Chondrocyte (in vitro differentiated cells): Measurements from ENCODE around the gene TMEM256. TPM values are rescaled to one million over a fixed set of nuclear protein-coding genes. Genes with fewer than 3 reads are reported as not detected.
A peak's percentile ranks its signal among the peaks of the same experiment; 100 is the strongest.

Source experiments
- DNase-seq: peaks from one replicate; pipeline ENCODE4 v3.0.0; 2021; ENCODE audit warnings: mixed read lengths, low spot score
- H3K27ac Mint-ChIP-seq: one replicate; pipeline ENCODE4 v1.8.0; 2021; ENCODE audit warnings: mild to moderate bottlenecking, moderate library complexity, mixed read lengths; ENCODE audit not compliant: unreplicated experiment
- H3K27me3 Mint-ChIP-seq: 2 replicates; pipeline ENCODE4 v1.8.0; 2021; ENCODE audit warnings: low read depth, mixed read lengths
- H3K36me3 Mint-ChIP-seq: 2 replicates; pipeline ENCODE4 v1.8.0; 2021; ENCODE audit warnings: low read depth, mixed read lengths
- H3K4me1 Mint-ChIP-seq: 2 replicates; pipeline ENCODE4 v1.8.0; 2021; ENCODE audit warnings: low read depth, mild to moderate bottlenecking, mixed read lengths
- H3K4me3 Mint-ChIP-seq: one replicate; pipeline ENCODE4 v1.8.0; 2021; ENCODE audit warnings: mild to moderate bottlenecking, moderate library complexity, mixed read lengths; ENCODE audit not compliant: unreplicated experiment
- H3K9me3 Mint-ChIP-seq: 2 replicates; pipeline ENCODE4 v1.8.0; 2021; ENCODE audit warnings: low read depth, mixed read lengths
- CTCF ChIP-seq: fragments of 200-600 bp; sonication (generic); IDR thresholded peaks from 2 replicates; pipeline ENCODE4 v1.5.0; 2021; ENCODE audit warnings: antibody characterized with exemption, mild to moderate bottlenecking, moderate library complexity
- total RNA-seq: library from RNA; stranded (reverse); gene quantifications from 3 replicates; pipeline ENCODE4 v1.2.1, GENCODE V29; 2021

TMEM256 gene
- total RNA-seq, 1 donor from 2014 or later = 34.3 TPM

- H3K27ac Mint-ChIP-seq = no peak overlapping the region
- H3K4me3 Mint-ChIP-seq = no peak overlapping the region
- H3K9me3 Mint-ChIP-seq = no peaks in the 10 kb centered on the region
- no peak for DNase-seq
- peaks cover 2% of the 10 kb centered on the region for H3K36me3 Mint-ChIP-seq
- no peaks in the 10 kb centered on the region for H3K4me1 Mint-ChIP-seq
- TF ChIP-seq CTCF = no peak
- no peaks in the 10 kb centered on the region for H3K27me3 Mint-ChIP-seq
Observed at GRCh38 chr17:7363311-7363710, 40.6 kb downstream of the TMEM256 start.

GRCh38 chr17:7361906-7362305, 42.0 kb downstream of the TMEM256 start:
- Mint-ChIP-seq H3K4me3 (no peak overlapping the region), H3K9me3 (no peaks in the 10 kb centered on the region), H3K27ac (no peak overlapping the region), H3K36me3 (no peaks in the 10 kb centered on the region), H3K27me3 (no peaks in the 10 kb centered on the region), H3K4me1 (no peaks in the 10 kb centered on the region)
- no peak for TF ChIP-seq CTCF
- no peak for DNase-seq

- TF ChIP-seq CTCF = no peak
- DNase-seq = no peak
- Mint-ChIP-seq H3K4me3 (no peak overlapping the region), H3K9me3 (no peaks in the 10 kb centered on the region), H3K4me1 (peaks cover 30% of the 10 kb centered on the region), H3K27ac (no peak overlapping the region), H3K27me3 (no peaks in the 10 kb centered on the region), H3K36me3 (no peaks in the 10 kb centered on the region)
Observed at GRCh38 chr17:7357381-7357780, 46.5 kb downstream of the TMEM256 start.

- Mint-ChIP-seq H3K4me3 (no peak overlapping the region), H3K4me1 (peaks cover 32% of the 10 kb centered on the region), H3K9me3 (no peaks in the 10 kb centered on the region), H3K36me3 (no peaks in the 10 kb centered on the region), H3K27me3 (no peaks in the 10 kb centered on the region), H3K27ac (no peak overlapping the region)
- no peak for TF ChIP-seq CTCF
- no peak for DNase-seq
Observed at GRCh38 chr17:7356756-7357155, 47.1 kb downstream of the TMEM256 start.

GRCh38 chr17:7356072-7356549, 47.8 kb downstream of the TMEM256 start:
- DNase-seq = no peak
- no peaks in the 10 kb centered on the region for H3K36me3 Mint-ChIP-seq
- no peaks in the 10 kb centered on the region for H3K27me3 Mint-ChIP-seq
- no peaks in the 10 kb centered on the region for H3K9me3 Mint-ChIP-seq
- H3K27ac Mint-ChIP-seq = no peak overlapping the region
- peaks cover 32% of the 10 kb centered on the region for H3K4me1 Mint-ChIP-seq
- H3K4me3 Mint-ChIP-seq = no peak overlapping the region
- peak; percentile 88 for TF ChIP-seq CTCF
